H9 (cell line): ENCODE measurements around the gene TACC2. TPM values are rescaled to one million over a fixed set of nuclear protein-coding genes. Genes with fewer than 3 reads are reported as not detected.

Source experiments
- DNase-seq: peaks from one replicate; pipeline ENCODE4 v3.0.0-alpha.2; 2017
- H2AFZ ChIP-seq: one replicate; pipeline ENCODE4 v1.6.1; 2013; ENCODE audit warnings: mild to moderate bottlenecking, low read length, control low read depth, moderate library complexity
- H2AK5ac ChIP-seq: 2 replicates; pipeline ENCODE4 v1.6.1; 2013; ENCODE audit warnings: low read length, control low read depth, mixed read lengths; ENCODE audit not compliant: insufficient read length
- H2BK120ac ChIP-seq: one replicate; pipeline ENCODE4 v1.6.1; 2013; ENCODE audit warnings: low read depth, mild to moderate bottlenecking, low read length, control low read depth, inconsistent platforms; ENCODE audit not compliant: poor library complexity, severe bottlenecking
- H2BK12ac ChIP-seq: 2 replicates; pipeline ENCODE4 v1.6.1; 2013; ENCODE audit warnings: low read length, control low read depth, mixed read lengths, low read depth; ENCODE audit not compliant: insufficient read length
- H2BK15ac ChIP-seq: 2 replicates; pipeline ENCODE4 v1.6.1; 2013; ENCODE audit warnings: low read depth, low read length, control low read depth
- H2BK20ac ChIP-seq: one replicate; pipeline ENCODE4 v1.6.1; 2013; ENCODE audit warnings: low read depth, mild to moderate bottlenecking, low read length, control low read depth, inconsistent platforms; ENCODE audit not compliant: poor library complexity, severe bottlenecking
- H2BK5ac ChIP-seq: 2 replicates; pipeline ENCODE4 v1.6.1; 2013; ENCODE audit warnings: low read length, control low read depth, mixed read lengths; ENCODE audit not compliant: insufficient read length
- H3K14ac ChIP-seq: 2 replicates; pipeline ENCODE4 v1.6.1; 2013; ENCODE audit warnings: low read length, control low read depth; ENCODE audit not compliant: insufficient read depth
- H3K18ac ChIP-seq: 2 replicates; pipeline ENCODE4 v1.6.1; 2013; ENCODE audit warnings: low read depth, mild to moderate bottlenecking, mixed read lengths, low read length, control low read depth; ENCODE audit not compliant: insufficient read length
- H3K23ac ChIP-seq: 2 replicates; pipeline ENCODE4 v1.6.1; 2013; ENCODE audit warnings: low read length, control low read depth, mixed read lengths, low read depth; ENCODE audit not compliant: insufficient read length
- H3K23me2 ChIP-seq: 2 replicates; pipeline ENCODE4 v1.6.1; 2013; ENCODE audit warnings: low read depth, mild to moderate bottlenecking, mixed read lengths, low read length, control low read depth; ENCODE audit not compliant: insufficient read length, poor library complexity, severe bottlenecking
- H3K27ac ChIP-seq: 2 replicates; pipeline ENCODE4 v1.5.1; 2013; ENCODE audit warnings: low read length, control low read depth, mixed read lengths, low read depth; ENCODE audit not compliant: insufficient read length
- H3K27me3 ChIP-seq: 2 replicates; pipeline ENCODE4 v1.6.1; 2013; ENCODE audit warnings: low read length, control low read depth, inconsistent platforms; ENCODE audit not compliant: insufficient read depth
- H3K4ac ChIP-seq: 2 replicates; pipeline ENCODE4 v1.6.1; 2013; ENCODE audit warnings: low read depth, mild to moderate bottlenecking, control low read depth, inconsistent platforms, low read length, moderate library complexity
- H3K4me1 ChIP-seq: 2 replicates; pipeline ENCODE4 v1.6.1; 2013; ENCODE audit warnings: low read length, control low read depth, inconsistent platforms; ENCODE audit not compliant: insufficient read depth
- H3K4me2 ChIP-seq: 2 replicates; pipeline ENCODE4 v1.6.1; 2013; ENCODE audit warnings: low read length, control low read depth, mixed read lengths; ENCODE audit not compliant: insufficient read length, insufficient read depth
- H3K56ac ChIP-seq: 2 replicates; pipeline ENCODE4 v1.6.1; 2013; ENCODE audit warnings: low read depth, mild to moderate bottlenecking, mixed read lengths, low read length, control low read depth; ENCODE audit not compliant: insufficient read length
- H3K79me1 ChIP-seq: 2 replicates; pipeline ENCODE4 v1.6.1; 2013; ENCODE audit warnings: low read depth, mild to moderate bottlenecking, moderate library complexity, low read length, control low read depth, inconsistent platforms; ENCODE audit not compliant: insufficient read depth, poor library complexity, severe bottlenecking
- H3K79me2 ChIP-seq: 2 replicates; pipeline ENCODE4 v1.6.1; 2013; ENCODE audit warnings: low read length, control low read depth, inconsistent platforms; ENCODE audit not compliant: insufficient read depth
- H3K9ac ChIP-seq: 2 replicates; pipeline ENCODE4 v1.6.1; 2013; ENCODE audit warnings: low read length, control low read depth, mixed read lengths; ENCODE audit not compliant: insufficient read length; ENCODE audit errors: extremely low read depth
- H3K9me3 ChIP-seq: one replicate; pipeline ENCODE4 v1.6.1; 2013; ENCODE audit warnings: low read depth, low read length, inconsistent platforms; ENCODE audit not compliant: control insufficient read depth
- H3T11ph ChIP-seq: one replicate; pipeline ENCODE4 v1.6.1; 2013; ENCODE audit warnings: mild to moderate bottlenecking, low read length, control low read depth, inconsistent platforms
- H4K20me1 ChIP-seq: one replicate; pipeline ENCODE4 v1.6.1; 2013; ENCODE audit not compliant: control insufficient read depth, insufficient read length, insufficient read depth
- H4K5ac ChIP-seq: 2 replicates; pipeline ENCODE4 v1.6.1; 2013; ENCODE audit warnings: low read depth, mild to moderate bottlenecking, mixed read lengths, low read length, control low read depth; ENCODE audit not compliant: insufficient read length
- H4K8ac ChIP-seq: replicated peaks from 2 replicates; pipeline ENCODE4 v1.6.1; 2013; ENCODE audit warnings: low read length, control low read depth, mixed read lengths, low read depth; ENCODE audit not compliant: insufficient read length
- H4K91ac ChIP-seq: 2 replicates; pipeline ENCODE4 v1.6.1; 2013; ENCODE audit warnings: low read depth, mild to moderate bottlenecking, moderate library complexity, mixed read lengths, low read length, control low read depth; ENCODE audit not compliant: insufficient read length
- H3K27ac Mint-ChIP-seq, 3 experiments: 2 replicates in 2 of 3; 3 replicates in 1 of 3; pipeline ENCODE4 v1.8.0; 2020 to 2021; ENCODE audit warnings: mixed read lengths in 3 of 3, mild to moderate bottlenecking in 1 of 3, moderate library complexity in 1 of 3
- H3K27me3 Mint-ChIP-seq: 2 replicates; pipeline ENCODE4 v1.8.0; 2021; ENCODE audit warnings: low read depth, mild to moderate bottlenecking, moderate library complexity, mixed read lengths
- H3K36me3 Mint-ChIP-seq, 3 experiments: 2 replicates in 2 of 3; 3 replicates in 1 of 3; pipeline ENCODE4 v1.8.0; 2020 to 2021; ENCODE audit warnings: low read depth in 3 of 3, mixed read lengths in 3 of 3; ENCODE audit not compliant: insufficient read depth in 1 of 3
- H3K4me1 Mint-ChIP-seq, 2 experiments: 2 replicates each; pipeline ENCODE4 v1.8.0; 2020; ENCODE audit warnings: mixed read lengths in 2 of 2
- H3K4me3 Mint-ChIP-seq, 2 experiments: 2 replicates in 1 of 2; 3 replicates in 1 of 2; pipeline ENCODE4 v1.8.0; 2020 to 2021; ENCODE audit warnings: mild to moderate bottlenecking in 2 of 2, mixed read lengths in 2 of 2, moderate library complexity in 1 of 2
- H3K9me3 Mint-ChIP-seq, 2 experiments: 2 replicates in 1 of 2; 3 replicates in 1 of 2; pipeline ENCODE4 v1.8.0; 2020; ENCODE audit warnings: mild to moderate bottlenecking in 2 of 2, mixed read lengths in 2 of 2, moderate library complexity in 1 of 2
- CTCF ChIP-seq: fragments of 200-600 bp; sonication (generic); conservative IDR thresholded peaks from 3 replicates; pipeline ENCODE4 v1.8.0; 2021; ENCODE audit warnings: antibody characterized with exemption, mild to moderate bottlenecking
- WGBS: extraction: QIAGEN DNeasy Blood & Tissue Kit; methylation state at CpG from one replicate; pipeline ENCODE4 v1.1.7; 2013; ENCODE audit warnings: missing lambda C conversion rate, low lambda C conversion rate, mixed read lengths; ENCODE audit not compliant: insufficient read length; ENCODE audit errors: extremely low coverage; 5-methylcytosine and 5-hydroxymethylcytosine counted together
- total RNA-seq: library from RNA; stranded (reverse); gene quantifications from 2 replicates; pipeline ENCODE4 v1.2.1, GENCODE V29; 2021

Gene TACC2
- total RNA-seq, 1 experiment from 2014 or later = 58.1 TPM

GRCh38 chr10:122276611-122277208, 287.7 kb downstream of the TACC2 start:
- Histone ChIP-seq H3K79me1 (no peaks in the 10 kb centered on the region), H3K4me2 (no peak overlapping the region), H3K4me1 (no peaks in the 10 kb centered on the region), H2AFZ (no peak overlapping the region), H2BK120ac (no peak overlapping the region), H3K27me3 (no peaks in the 10 kb centered on the region), H2BK5ac (no peak overlapping the region), H3K56ac (no peak overlapping the region), H2BK15ac (no peak overlapping the region), H4K5ac (no peak overlapping the region), H4K20me1 (no peaks in the 10 kb centered on the region), H3K9me3 (no peaks in the 10 kb centered on the region), H3T11ph (no peak overlapping the region), H4K91ac (no peak overlapping the region), H3K23ac (no peak overlapping the region), H2BK20ac (no peak overlapping the region), H2AK5ac (no peak overlapping the region), H3K79me2 (no peaks in the 10 kb centered on the region), H4K8ac (no peak overlapping the region), H2BK12ac (no peak overlapping the region), H3K23me2 (no peaks in the 10 kb centered on the region), H3K27ac (no peak overlapping the region), H3K14ac (no peak overlapping the region), H3K4ac (no peak overlapping the region), H3K18ac (no peak overlapping the region), H3K9ac (no peak overlapping the region)
- peak; percentile 73 for DNase-seq
- Mint-ChIP-seq H3K36me3 (no peaks in the 10 kb centered on the region), H3K4me1 (peaks cover 8 to 12% of the 10 kb centered on the region in 2 experiments), H3K4me3 (no peak overlapping the region), H3K27me3 (no peaks in the 10 kb centered on the region; the same call in 1 of the 2 replicates), H3K27ac (no peak overlapping the region), H3K9me3 (no peaks in the 10 kb centered on the region)
- no CpG with 5 or more reads among the region's 6 CpGs for WGBS
- no peak for TF ChIP-seq CTCF
